GM19035 (cell line): Measurements from ENCODE around the gene TMX1.

Experiments used
- ATAC-seq: cut with Tn5 transposase; IDR thresholded peaks from one replicate; pipeline ENCODE4 v1.9.1; 2021; ENCODE audit not compliant: unreplicated experiment

Gene TMX1

DNA sequence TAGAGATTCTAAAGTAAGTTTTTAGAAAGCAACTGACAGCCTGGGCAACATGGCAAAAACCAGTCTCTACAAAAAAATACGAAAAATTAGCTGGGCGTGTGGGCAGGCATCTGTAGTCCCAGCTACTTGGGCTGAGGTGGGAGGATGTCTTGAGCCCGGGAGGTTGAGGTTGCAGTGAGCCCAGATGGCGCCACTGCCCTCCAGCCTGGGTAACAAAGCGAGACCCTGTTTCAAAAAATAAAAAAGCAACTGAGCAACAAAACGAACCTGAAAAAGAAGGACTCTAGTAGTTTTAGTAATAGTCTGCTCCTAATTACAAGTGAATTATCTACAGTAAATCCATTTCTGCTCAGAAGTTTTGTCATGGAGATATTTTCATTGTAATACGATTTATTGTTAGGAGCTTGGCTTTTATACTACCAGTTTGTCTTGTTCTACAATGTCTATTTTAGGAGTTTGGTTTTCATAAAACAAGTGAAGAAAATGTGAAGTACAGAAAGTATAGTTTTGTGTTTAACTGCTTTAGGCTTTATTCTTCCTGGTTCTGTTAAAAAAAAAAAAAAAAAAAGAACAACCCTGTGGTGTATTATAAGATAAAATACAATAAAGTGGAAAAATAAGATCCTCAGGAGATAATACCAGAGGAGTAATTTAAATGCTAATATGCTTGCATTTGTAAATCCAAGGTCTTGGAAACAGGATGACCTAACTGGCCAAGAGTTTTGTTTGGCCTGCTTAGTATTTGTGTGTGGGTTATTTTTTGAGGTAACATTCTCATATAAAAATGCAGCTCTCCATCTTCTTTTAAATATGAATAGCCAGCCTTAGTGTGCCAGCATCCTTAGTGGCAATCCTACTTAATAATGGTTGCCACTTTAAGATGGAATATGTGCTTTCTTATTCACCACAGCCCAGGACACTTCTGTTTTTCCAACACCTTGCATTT, 2.8 kb downstream of the TMX1 start:
- no peak for ATAC-seq

DNA sequence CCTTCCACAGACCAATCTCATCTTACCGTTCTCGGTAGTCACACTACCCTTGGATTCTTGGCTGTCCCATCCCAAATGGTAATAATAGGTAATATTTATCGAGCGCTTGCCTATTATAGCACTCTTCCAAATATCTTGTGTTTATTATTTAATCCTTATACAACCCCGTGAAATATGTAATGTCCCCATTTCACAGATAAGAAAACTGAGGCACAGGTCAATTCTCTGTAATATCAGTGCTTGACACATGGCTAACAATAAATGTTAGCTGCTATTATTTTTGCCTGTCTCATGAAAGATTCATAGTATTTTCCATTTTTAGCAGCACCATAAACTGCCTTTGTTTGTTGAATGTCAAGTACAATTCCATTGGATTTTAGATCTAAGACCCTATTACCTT, 4.5 kb downstream of the TMX1 start:
- ATAC-seq: no peak

GRCh38 chr14:51246032-51246431, 6.0 kb downstream of the TMX1 start:
- ATAC-seq: no peak

DNA sequence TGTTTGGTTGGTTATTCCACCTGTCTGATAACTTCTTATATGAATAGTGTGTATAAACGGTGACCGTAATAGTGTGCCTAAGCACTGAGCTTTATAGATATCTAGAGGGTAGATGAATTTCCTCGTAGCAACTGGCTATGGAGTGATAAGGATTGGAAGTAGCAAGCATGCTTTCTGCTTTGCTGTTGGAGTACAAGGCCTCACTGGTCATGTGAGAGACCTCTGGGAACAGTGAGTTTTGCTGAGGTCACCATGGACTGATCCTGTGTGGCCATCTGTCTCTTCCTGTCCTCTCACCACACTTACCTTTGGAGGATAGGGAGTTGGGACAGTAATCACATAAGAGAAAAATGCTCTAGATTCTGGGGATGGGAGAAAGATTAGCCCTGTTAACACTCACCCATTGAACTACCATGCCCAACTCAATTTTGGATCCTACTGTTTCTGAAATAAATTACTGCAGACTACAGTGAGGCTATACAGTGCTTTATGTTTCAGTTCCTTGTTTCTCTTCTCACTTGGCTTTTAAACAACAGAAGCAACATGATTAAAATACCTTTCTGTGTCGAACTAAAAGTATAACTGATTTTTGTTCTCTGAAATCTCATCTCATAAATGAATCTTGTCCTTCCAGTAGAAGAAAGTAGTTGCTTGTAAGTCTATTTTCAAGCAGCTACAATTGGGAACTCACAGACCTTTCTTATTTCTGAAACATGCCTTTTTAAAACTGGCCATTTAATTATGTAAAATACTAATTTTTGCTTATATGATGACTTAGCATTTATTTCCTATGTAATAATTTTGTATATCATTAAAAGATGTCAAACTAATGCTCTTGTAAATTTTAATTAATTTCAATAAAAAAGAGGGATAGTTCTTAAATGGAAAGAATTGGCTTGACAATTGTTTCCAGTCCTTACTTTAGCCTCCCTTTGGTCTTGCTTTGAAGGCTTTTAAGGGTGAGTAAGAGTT, 8.3 kb downstream of the TMX1 start:
- ATAC-seq: peak; percentile 82

GRCh38 chr14:51251486-51251885, 11.4 kb downstream of the TMX1 start:
- no peak for ATAC-seq

DNA sequence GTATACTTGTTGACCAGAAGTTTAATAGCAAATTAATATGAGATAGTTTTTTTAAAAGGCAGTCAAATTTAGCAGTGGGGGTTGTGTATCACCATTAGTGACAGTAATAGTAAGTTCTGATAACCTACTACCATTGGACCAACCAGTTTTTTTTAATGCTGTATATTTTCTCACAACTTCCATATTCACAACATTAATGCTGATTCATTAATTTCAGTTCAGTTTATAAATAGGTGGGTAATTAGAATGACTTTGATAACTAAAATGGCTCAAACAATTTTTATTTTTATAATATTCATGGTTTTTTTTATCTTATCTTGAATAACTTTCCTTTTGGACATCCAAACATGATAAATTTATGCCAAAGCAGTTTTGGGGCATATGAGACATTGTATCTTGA, 13.8 kb downstream of the TMX1 start:
- no peak for ATAC-seq

DNA sequence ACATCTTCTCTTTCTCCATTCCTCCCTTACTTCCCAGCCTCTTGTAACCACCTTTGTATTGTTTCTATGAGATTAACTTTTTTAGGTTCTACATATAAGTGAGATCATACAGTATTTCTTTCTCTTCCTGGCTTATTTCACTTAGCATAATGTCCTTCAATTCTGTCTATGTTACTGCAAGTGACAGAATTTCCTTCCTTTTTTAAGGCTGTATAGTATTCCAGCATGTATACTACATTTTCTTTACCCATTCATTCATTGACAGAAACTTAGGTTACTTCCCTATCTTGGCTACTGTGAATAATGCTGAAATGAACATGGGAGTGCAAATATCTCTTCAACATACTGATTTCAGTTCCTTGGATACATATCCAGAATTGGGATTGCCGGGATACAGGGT, 18.2 kb downstream of the TMX1 start:
- no peak for ATAC-seq

GRCh38 chr14:51258788-51259187, 18.7 kb downstream of the TMX1 start:
- no peak for ATAC-seq

GRCh38 chr14:51260225-51260624, 20.2 kb downstream of the TMX1 start:
- ATAC-seq: no peak

DNA sequence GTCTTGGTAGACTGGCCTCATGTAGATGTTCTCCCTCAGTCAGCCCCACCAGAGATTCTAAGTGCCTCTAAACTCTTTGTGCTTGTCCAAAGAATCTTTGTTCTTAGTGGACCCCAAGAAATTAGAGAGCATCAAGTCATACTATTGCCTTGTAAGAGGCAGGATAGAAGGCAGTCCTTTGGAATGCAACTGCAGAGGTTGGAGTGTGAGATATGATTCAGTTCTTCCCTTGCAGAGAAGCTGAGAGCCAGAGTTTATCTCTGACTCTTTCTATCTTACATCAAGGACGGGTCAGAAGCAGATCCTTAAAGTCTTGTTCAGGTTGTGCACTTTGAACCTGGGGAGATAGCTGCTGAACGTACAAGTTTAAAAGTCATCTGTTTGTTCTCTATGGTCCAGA, 21.1 kb downstream of the TMX1 start:
- ATAC-seq: no peak

DNA sequence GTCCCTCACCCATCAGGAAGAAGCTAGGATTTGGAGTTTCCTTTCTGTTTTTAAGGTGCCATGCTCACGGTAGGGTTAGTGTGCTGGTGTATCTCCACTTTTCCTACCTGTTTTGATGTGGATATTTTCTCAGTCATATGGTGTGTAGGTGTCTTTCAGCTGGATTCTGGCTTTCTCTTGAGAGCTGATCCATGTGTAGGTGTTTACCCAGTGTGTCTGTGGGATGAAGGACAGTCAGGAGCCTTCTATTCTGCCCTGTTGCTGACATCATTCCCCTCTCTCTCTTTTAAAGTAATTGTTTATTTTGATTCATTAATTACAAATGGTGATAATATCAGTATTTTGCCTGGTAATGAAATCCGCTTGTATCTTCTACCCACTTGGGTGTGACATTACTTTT, 22.8 kb downstream of the TMX1 start:
- no peak for ATAC-seq

DNA sequence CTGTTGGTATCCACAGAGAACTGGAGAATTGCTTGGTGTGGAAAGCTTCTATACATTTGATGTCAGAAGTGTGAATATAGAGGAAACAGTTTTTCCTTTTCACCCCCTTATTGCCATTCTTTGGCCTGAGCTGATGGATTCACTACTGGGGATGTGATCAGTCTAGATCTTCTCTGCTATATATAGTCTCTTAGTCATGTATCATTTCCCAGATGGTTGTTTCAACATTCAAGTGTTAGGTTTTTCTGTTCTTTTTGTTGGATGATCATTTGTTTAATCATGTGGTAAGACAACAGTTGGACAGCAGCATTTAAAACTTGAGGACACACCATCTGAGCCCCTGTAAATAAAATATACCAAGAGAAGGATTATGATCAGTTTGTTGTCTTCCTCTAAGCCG, 29.6 kb downstream of the TMX1 start:
- no peak for ATAC-seq

DNA sequence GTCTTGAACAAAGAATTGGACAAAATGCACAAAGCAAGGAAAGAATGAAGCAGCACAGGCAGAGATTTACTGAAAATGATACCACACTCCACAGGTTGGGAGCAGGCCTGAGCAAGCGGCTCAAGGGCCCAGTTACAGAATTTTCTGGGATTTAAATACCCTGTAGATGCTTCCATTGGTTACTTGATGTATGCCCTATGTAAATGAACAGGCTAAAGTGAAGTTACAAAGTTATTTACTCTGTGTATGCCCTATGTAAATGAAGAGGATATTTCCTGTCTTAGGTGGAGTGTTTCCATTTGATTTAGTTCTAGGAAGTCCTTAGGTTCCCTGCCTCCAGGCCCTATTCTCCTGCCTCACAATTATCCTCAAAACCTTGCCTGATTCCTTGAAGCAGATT, 36.6 kb downstream of the TMX1 start:
- no peak for ATAC-seq

- no peak for ATAC-seq
These were observed 37.8 kb downstream of the TMX1 start for GRCh38 chr14:51277753-51278415.

GRCh38 chr14:51282517-51282916, 42.5 kb downstream of the TMX1 start:
- ATAC-seq: no peak

- no peak for ATAC-seq
These were observed 43.5 kb downstream of the TMX1 start for GRCh38 chr14:51283402-51284085.

GRCh38 chr14:51284241-51284640, 44.2 kb downstream of the TMX1 start:
- ATAC-seq: no peak

DNA sequence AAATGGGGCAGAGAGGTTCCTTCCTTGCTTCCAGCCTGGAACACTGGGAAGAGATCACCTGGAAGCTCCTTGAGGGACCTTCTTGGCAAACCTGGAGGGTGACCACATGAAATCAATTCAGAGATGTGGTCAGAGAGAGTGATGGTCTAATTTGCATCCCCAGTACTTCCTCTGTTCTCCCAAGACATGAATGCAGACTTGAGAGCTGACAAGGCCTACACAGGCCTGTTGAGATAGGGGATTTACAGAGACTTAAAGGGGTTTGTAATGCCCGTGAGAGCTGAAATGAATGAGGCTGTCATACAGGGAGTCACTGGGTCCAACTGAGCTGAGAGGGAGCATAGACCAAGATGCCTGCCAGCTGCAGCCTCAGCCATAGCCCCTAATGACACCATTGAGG, 45.1 kb downstream of the TMX1 start:
- peak; percentile 77 for ATAC-seq

GRCh38 chr14:51289169-51289568, 49.1 kb downstream of the TMX1 start:
- ATAC-seq: no peak

DNA sequence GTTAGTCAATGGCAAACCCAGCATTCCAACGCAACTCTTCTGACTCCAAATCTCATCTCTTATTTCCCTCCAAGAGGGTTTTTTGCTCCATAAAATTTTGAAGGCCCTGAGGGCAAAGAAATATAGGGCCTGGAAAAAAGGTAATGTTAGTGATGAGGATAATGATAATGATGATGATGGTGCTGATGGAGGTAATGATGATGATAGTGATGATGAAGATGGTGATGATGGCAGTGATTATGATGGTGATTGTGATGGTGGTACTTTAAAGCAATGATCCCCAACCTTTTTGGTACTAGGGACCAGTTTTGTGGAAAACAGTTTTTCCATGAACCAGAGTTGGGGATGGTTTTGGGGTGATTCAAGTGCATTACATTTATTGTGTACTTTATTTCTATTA, 50.1 kb downstream of the TMX1 start:
- ATAC-seq: no peak

GRCh38 chr14:51291016-51291415, 51.0 kb downstream of the TMX1 start:
- no peak for ATAC-seq
